ENCODE measurements around the gene FLCN.
"Not testable (repeated sequence)": the region's sequence is repeated elsewhere in the genome, so short reads cannot be mapped to it uniquely, and the experiment has no call there.

The FLCN gene

DNA sequence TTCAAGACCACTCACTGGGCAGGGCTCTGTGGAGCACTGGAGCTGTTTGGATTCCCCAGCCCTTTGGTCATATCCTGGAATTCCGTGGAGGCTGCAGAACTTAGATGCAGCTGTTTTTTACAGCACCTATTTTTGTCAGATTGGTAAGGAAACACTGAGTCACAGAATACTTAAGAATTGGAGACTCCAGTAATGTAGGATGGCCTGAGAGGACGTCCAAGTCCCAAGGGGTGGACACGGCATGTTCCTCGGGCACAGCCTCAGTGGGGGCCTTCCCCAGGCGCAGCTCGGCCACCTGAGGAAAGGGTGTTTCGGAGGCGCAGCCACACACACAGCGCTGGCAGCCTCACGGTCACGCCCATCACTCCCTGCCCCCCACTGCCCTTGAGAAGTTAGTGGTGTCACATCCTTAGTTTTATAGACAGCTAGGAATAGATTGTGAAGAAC is 45.6 kb downstream of the FLCN start:
- H3K27me3 ChIP-seq (ENCODE audit: insufficient read depth, insufficient read length), result no peaks in the 10 kb centered on the region
- H3K4me1 ChIP-seq (ENCODE audit: insufficient read depth, insufficient read length), result peaks cover 4% of the 10 kb centered on the region
- no peak overlapping the region for H3K4me3 ChIP-seq (ENCODE audit: insufficient read length, low read depth)
- H3K36me3 ChIP-seq (ENCODE audit: insufficient read depth, insufficient read length, low read length), result peaks cover 26% of the 10 kb centered on the region
- DNase-seq (ENCODE audit: low read depth, low spot score), result no peak
- H3K9ac ChIP-seq (ENCODE audit: insufficient read length, low read depth), result no peak overlapping the region
- H3K9me3 ChIP-seq (ENCODE audit: insufficient read depth, low read length), result no peaks in the 10 kb centered on the region
- TF ChIP-seq SUZ12 (IDR thresholded peaks at IDR 0.05; ENCODE audit: extremely low read depth, insufficient read depth, insufficient read length) (no peak), ZNF274 (IDR thresholded peaks at IDR 0.05; ENCODE audit: low read depth, low read length) (no peak), YY1 (IDR thresholded peaks at IDR 0.05; ENCODE audit: insufficient read depth, insufficient read length) (no peak)

DNA sequence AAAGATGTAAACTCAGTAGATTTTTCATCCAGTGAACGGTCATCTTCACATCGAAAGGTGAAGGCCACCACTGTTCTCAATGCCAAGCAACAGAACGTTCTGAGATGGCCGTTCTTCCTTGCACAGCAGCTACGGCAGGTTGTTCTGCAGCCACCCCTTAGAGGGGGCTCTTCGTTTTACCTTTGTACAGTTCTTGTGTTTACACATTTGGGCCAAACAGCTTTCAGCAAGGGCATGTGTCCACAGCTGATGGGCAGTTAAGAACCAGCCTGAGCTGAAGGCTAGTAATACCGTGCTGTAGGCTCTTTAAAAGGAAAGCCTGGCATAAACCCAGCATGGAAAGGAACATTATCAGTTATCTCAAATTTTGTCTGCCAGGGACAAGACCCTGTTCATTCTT is 46.8 kb downstream of the FLCN start:
- TF ChIP-seq ZNF274 (IDR thresholded peaks at IDR 0.05; ENCODE audit: low read depth, low read length) (no peak), SUZ12 (IDR thresholded peaks at IDR 0.05; ENCODE audit: extremely low read depth, insufficient read depth, insufficient read length) (no peak), YY1 (IDR thresholded peaks at IDR 0.05; ENCODE audit: insufficient read depth, insufficient read length) (no peak)
- Histone ChIP-seq H3K9ac (ENCODE audit: insufficient read length, low read depth) (no peak overlapping the region), H3K36me3 (ENCODE audit: insufficient read depth, insufficient read length, low read length) (peaks cover 26% of the 10 kb centered on the region), H3K9me3 (ENCODE audit: insufficient read depth, low read length) (no peaks in the 10 kb centered on the region), H3K4me1 (ENCODE audit: insufficient read depth, insufficient read length) (peaks cover 4% of the 10 kb centered on the region), H3K27me3 (ENCODE audit: insufficient read depth, insufficient read length) (no peaks in the 10 kb centered on the region), H3K4me3 (ENCODE audit: insufficient read length, low read depth) (no peak overlapping the region)
- no peak for DNase-seq (ENCODE audit: low read depth, low spot score)

DNA sequence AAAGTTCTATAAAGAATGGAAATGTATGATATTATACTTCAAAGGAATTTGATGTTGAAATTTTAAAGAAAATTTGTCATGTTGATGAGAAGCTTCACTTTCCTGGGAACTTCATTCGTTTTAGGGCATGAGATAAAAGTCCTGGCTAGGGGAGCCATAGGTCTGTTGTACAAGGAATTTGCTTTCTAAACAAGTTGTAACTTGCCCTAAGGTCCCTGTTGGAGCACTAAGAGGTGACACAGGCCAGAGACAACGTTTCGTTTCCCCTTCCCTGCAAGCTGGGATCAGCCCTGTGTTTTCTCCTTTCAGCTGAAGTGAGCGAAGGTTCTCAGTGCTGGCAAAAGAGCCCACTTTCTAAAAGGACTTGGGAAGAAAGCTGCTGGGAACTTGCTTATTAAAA is 47.4 kb downstream of the FLCN start:
- Histone ChIP-seq H3K9me3 (ENCODE audit: insufficient read depth, low read length) (no peaks in the 10 kb centered on the region), H3K27me3 (ENCODE audit: insufficient read depth, insufficient read length) (no peaks in the 10 kb centered on the region), H3K4me1 (ENCODE audit: insufficient read depth, insufficient read length) (peaks cover 4% of the 10 kb centered on the region), H3K4me3 (ENCODE audit: insufficient read length, low read depth) (no peak overlapping the region), H3K9ac (ENCODE audit: insufficient read length, low read depth) (no peak overlapping the region), H3K36me3 (ENCODE audit: insufficient read depth, insufficient read length, low read length) (peaks cover 28% of the 10 kb centered on the region)
- TF ChIP-seq ZNF274 (IDR thresholded peaks at IDR 0.05; ENCODE audit: low read depth, low read length) (no peak), SUZ12 (IDR thresholded peaks at IDR 0.05; ENCODE audit: extremely low read depth, insufficient read depth, insufficient read length) (no peak), YY1 (IDR thresholded peaks at IDR 0.05; ENCODE audit: insufficient read depth, insufficient read length) (no peak)
- DNase-seq (ENCODE audit: low read depth, low spot score), result no peak

DNA sequence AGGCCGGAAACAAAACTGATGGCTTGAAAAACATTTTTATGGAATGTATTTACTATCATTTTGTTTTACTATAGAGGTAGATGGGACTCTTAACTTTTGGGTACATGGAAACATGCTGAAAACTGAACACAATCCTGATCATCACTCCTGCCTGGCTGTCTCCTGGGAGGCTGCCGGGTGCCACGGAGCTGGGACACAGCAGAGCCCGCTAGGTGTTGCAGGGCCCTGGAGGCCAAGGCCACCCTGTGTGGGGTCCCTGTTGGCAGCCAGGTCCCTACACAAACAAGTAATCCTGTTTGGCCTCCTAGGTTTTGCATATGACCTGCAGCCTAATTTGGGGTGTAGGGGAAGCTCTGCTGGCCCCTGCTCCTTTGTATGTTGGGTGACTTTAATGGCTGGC is 48.4 kb downstream of the FLCN start:
- Histone ChIP-seq H3K9ac (ENCODE audit: insufficient read length, low read depth) (no peak overlapping the region), H3K36me3 (ENCODE audit: insufficient read depth, insufficient read length, low read length) (peaks cover 36% of the 10 kb centered on the region)
- TF ChIP-seq ZNF274 (IDR thresholded peaks at IDR 0.05; ENCODE audit: low read depth, low read length), result no peak
- TF ChIP-seq SUZ12 (IDR thresholded peaks at IDR 0.05; ENCODE audit: extremely low read depth, insufficient read depth, insufficient read length), result no peak
- no peak for TF ChIP-seq YY1 (IDR thresholded peaks at IDR 0.05; ENCODE audit: insufficient read depth, insufficient read length)

DNA sequence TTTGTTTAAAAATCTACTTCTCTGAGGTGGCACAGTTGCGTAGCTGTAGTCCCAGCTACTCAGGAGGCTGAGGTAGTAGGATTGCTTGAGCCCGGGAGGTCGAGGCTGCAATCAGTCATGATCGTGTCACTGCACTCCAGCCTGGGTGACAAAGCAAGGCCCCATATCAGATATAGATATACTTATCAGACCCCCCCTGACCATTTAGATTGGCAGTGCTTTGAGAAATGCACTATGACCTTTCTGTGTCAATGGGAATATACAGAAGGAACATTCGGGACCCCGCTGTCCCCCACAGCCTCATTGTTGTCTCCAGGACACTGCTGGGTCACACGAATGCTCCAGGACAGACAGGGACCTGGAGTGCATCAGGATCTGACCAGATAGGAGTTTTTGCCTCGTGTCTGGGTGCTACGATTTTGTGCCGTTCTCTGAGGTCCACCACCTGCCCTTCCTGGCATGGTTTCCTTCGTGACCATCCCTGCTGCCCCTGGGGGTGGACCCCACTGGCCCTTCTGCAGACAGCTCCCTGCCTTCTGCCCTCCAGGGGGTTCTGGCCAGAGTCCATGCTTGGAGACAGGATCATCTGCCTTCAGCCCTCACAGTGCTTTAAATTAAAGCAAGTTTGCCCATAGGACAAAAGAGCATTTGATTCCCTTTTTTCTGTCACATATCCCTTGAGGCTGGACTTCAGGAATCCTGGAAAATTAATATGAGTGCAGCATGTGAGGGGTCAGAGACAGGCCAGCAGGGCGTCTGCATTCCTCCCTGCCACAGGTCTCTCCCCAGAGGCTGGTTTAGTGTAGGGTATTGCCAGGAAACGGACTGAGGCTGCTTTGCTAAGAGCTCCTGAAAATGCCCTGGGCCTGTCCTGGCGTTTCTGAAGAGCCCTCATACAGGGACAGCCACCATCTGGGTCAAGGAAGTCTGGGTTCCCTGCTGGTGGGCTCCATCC is 50.1 kb downstream of the FLCN start:
- H3K9ac ChIP-seq (ENCODE audit: insufficient read length, low read depth), result no peak overlapping the region
- H3K36me3 ChIP-seq (ENCODE audit: insufficient read depth, insufficient read length, low read length), result peaks cover 50% of the 10 kb centered on the region
- H3K27me3 ChIP-seq (ENCODE audit: insufficient read depth, insufficient read length), result no peaks in the 10 kb centered on the region
- no peak overlapping the region for H3K4me3 ChIP-seq (ENCODE audit: insufficient read length, low read depth)
- H3K4me1 ChIP-seq (ENCODE audit: insufficient read depth, insufficient read length), result peaks cover 4% of the 10 kb centered on the region
- H3K9me3 ChIP-seq (ENCODE audit: insufficient read depth, low read length), result no peaks in the 10 kb centered on the region
- DNase-seq (ENCODE audit: low read depth, low spot score), result no peak
- no peak for TF ChIP-seq SUZ12 (IDR thresholded peaks at IDR 0.05; ENCODE audit: extremely low read depth, insufficient read depth, insufficient read length)

More for the DNA sequence above, 48.4 kb downstream of the FLCN start:
- no peaks in the 10 kb centered on the region for H3K27me3 ChIP-seq (ENCODE audit: insufficient read depth, insufficient read length)
- peaks cover 4% of the 10 kb centered on the region for H3K4me1 ChIP-seq (ENCODE audit: insufficient read depth, insufficient read length)
- DNase-seq (ENCODE audit: low read depth, low spot score), result no peak
- no peaks in the 10 kb centered on the region for H3K9me3 ChIP-seq (ENCODE audit: insufficient read depth, low read length)
- H3K4me3 ChIP-seq (ENCODE audit: insufficient read length, low read depth), result no peak overlapping the region

DNA sequence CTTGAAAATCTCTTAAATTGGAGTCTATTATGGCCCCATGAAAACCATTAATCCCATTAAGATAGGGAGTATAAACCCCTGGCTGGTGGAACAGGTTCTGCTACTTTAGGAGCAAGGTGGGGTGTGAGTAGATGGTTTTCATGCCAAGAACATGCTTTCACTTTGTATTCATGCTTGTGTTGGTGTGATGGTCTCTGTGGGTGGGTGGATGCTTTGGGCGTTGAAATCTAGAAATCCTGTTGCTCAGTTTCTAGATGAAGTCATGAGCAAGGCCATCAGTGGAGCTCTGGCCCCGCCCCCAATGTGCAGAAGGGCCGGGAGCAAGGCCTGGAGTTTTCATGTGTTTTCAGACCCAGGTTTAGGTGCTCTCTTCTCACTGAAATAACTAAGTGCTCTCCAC is 50.9 kb downstream of the FLCN start:
- H3K27me3 ChIP-seq (ENCODE audit: insufficient read depth, insufficient read length), result no peaks in the 10 kb centered on the region
- no peak for DNase-seq (ENCODE audit: low read depth, low spot score)
- peaks cover under 1% of the 10 kb centered on the region for H3K4me1 ChIP-seq (ENCODE audit: insufficient read depth, insufficient read length)
- TF ChIP-seq SUZ12 (IDR thresholded peaks at IDR 0.05; ENCODE audit: extremely low read depth, insufficient read depth, insufficient read length), result no peak
- no peak for TF ChIP-seq YY1 (IDR thresholded peaks at IDR 0.05; ENCODE audit: insufficient read depth, insufficient read length)
- no peak for TF ChIP-seq ZNF274 (IDR thresholded peaks at IDR 0.05; ENCODE audit: low read depth, low read length)
- peaks cover 57% of the 10 kb centered on the region for H3K36me3 ChIP-seq (ENCODE audit: insufficient read depth, insufficient read length, low read length)
- no peaks in the 10 kb centered on the region for H3K9me3 ChIP-seq (ENCODE audit: insufficient read depth, low read length)
- H3K4me3 ChIP-seq (ENCODE audit: insufficient read length, low read depth), result no peak overlapping the region
- no peak overlapping the region for H3K9ac ChIP-seq (ENCODE audit: insufficient read length, low read depth)

DNA sequence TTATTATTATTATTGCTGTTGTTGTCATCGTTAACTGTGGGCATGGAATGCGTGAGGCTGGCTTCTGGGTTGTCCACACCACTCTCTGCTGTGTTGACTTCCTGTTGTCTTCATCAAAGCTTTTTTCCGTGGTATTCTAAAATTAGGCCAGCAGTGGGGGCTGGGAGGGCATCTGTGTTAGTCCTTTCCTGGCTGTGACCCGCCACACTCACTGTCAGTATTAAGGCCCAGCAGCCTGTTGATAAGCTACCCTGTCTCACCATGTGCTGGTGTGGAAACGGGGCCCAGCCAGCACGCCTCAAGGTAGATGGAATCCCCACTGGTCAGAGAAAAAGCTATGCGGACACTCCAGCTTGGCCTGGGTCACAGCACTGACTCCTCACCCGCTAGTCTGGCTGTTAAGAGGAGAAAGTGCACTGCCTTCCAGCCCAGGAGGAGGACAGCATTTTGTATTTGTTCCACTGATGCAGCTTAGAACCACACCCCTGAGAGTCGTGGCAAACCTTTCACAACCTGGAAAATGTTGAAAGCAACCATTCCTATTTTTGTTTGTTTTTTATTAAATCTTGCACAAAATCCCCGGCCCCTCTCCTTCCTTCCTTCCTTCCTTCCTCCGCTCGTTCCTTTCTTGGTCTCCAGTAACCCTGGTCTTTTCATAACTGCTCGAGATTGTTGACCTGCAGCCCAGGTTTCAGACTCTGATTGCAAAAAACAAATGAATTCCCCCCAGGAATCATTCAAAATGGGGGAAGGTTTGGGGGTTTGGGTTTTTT is 51.8 kb downstream of the FLCN start:
- DNase-seq (ENCODE audit: low read depth, low spot score); H3K9me3 ChIP-seq (ENCODE audit: insufficient read depth, low read length); H3K4me3 ChIP-seq (ENCODE audit: insufficient read length, low read depth); H3K4me1 ChIP-seq (ENCODE audit: insufficient read depth, insufficient read length); H3K27me3 ChIP-seq (ENCODE audit: insufficient read depth, insufficient read length); H3K9ac ChIP-seq (ENCODE audit: insufficient read length, low read depth): not testable (repeated sequence)
- peaks cover 65% of the 10 kb centered on the region for H3K36me3 ChIP-seq (ENCODE audit: insufficient read depth, insufficient read length, low read length)
